ENCODE data around the gene RETREG3. TPM values are rescaled to one million over a fixed set of nuclear protein-coding genes. Genes with fewer than 3 reads are reported as not detected.
"Not testable (repeated sequence)": the region's sequence is repeated elsewhere in the genome, so short reads cannot be mapped to it uniquely, and the experiment has no call there.

Gene RETREG3
- total RNA-seq, 2 donors from 2014 or later: 39.4 to 44.8 TPM

- DNase-seq (ENCODE audit: low spot score in 2 of 2): peak in 1 of 2 donors; percentile 78
- Mint-ChIP-seq H3K36me3 (peaks cover 0 to under 1% of the 10 kb centered on the region in 2 donors), H3K9me3 (no peaks in the 10 kb centered on the region), H3K27ac (no peak overlapping the region)
- ATAC-seq: peak; percentile 83 to 85
Observed at GRCh38 chr17:42548070-42548837, 60.9 kb downstream of the RETREG3 start.

DNA sequence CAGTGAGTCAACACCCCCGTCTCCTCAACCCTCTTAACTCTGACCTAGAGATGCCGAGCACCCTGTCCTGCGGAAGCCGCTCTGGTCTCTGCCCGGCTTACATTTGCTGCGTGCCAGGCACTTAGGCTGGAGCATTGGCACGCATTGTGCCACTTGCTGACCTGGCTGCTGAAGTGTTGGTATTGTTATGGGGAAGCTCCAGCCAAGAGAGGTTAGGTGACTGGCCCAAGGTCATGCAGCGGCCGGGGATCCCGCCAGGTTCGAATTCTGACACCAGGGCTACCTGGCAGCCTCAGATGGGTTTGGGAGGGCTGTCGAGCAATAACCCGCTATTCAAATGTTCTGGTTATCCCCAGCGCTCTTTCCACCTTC, 61.5 kb downstream of the RETREG3 start:
- ATAC-seq (no peak), DNase-seq (ENCODE audit: low spot score in 2 of 2) (no peak)
- Mint-ChIP-seq H3K27ac (no peak overlapping the region), H3K36me3 (peaks cover 0 to 6% of the 10 kb centered on the region in 2 donors), H3K9me3 (no peaks in the 10 kb centered on the region)

- ATAC-seq: no peak
- peaks cover 0 to 6% of the 10 kb centered on the region in 2 donors for H3K36me3 Mint-ChIP-seq
- no peaks in the 10 kb centered on the region for H3K9me3 Mint-ChIP-seq
- H3K27ac Mint-ChIP-seq: no peak overlapping the region
- DNase-seq (ENCODE audit: low spot score in 2 of 2): no peak
Observed at GRCh38 chr17:42547001-42547461, 62.1 kb downstream of the RETREG3 start.

GRCh38 chr17:42545755-42546505, 63.2 kb downstream of the RETREG3 start:
- not testable (repeated sequence) for ATAC-seq; H3K36me3 Mint-ChIP-seq; H3K9me3 Mint-ChIP-seq; DNase-seq (ENCODE audit: low spot score in 2 of 2); H3K27ac Mint-ChIP-seq

GRCh38 chr17:42544874-42545283, 64.3 kb downstream of the RETREG3 start:
- Mint-ChIP-seq H3K27ac (no peak overlapping the region), H3K9me3 (no peaks in the 10 kb centered on the region), H3K36me3 (peaks cover 8 to 19% of the 10 kb centered on the region in 2 donors)
- ATAC-seq: no peak
- no peak for DNase-seq (ENCODE audit: low spot score in 2 of 2)

- H3K9me3 Mint-ChIP-seq: no peaks in the 10 kb centered on the region
- peak overlapping the region in 1 of 2 donors; percentile 86 for H3K27ac Mint-ChIP-seq
Observed at GRCh38 chr17:42543190-42544079, 65.7 kb downstream of the RETREG3 start.

DNA sequence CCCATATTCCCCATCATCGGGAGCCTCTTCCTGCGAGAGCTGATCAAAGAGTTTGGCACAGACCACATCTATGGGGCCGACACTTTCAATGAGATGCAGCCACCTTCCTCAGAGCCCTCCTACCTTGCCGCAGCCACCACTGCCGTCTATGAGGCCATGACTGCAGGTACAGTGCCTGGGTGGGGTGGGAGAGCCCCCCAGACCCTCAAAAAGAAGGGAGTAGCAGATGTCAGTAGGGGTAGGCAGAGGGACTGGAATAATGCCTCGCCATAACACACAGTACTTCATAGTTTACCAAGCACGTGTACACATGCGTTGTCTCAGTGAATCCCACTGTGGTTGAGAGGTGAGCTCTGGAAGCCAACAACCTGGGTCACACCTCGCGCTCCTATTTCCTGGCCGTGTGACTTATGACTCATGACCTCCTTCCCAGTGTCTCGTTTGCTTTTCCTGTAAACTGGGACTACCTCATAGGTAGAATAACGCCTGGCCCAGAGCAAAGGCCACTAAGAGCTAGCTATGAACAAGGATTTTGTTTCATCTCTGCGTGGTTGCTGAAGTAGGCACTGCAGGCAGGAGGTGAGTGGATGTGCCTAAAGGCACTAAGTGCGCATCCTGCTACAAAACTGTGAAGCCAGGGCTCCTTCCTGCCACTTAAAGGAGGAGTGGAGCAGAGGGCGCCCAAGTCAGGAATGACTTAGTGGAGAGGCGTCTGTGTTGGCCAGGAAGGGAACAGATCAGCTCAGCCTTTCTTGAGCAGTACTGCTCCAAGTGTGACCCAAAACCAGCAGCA, 67.9 kb downstream of the RETREG3 start:
- peaks cover 8 to 22% of the 10 kb centered on the region in 2 donors for H3K36me3 Mint-ChIP-seq
- H3K9me3 Mint-ChIP-seq: no peaks in the 10 kb centered on the region
- DNase-seq (ENCODE audit: low spot score in 2 of 2) (peak in 1 of 2 donors; percentile 35), ATAC-seq (peak; percentile 47 to 72)
- H3K27ac Mint-ChIP-seq: peak overlapping the region; percentile 63 to 73

More at GRCh38 chr17:42543190-42544079, 65.7 kb downstream of the RETREG3 start:
- ATAC-seq (no peak), DNase-seq (ENCODE audit: low spot score in 2 of 2) (no peak)
- H3K36me3 Mint-ChIP-seq: peaks cover 8 to 22% of the 10 kb centered on the region in 2 donors

GRCh38 chr17:42540558-42540957, 68.6 kb downstream of the RETREG3 start:
- not testable (repeated sequence) for ATAC-seq; H3K9me3 Mint-ChIP-seq; DNase-seq (ENCODE audit: low spot score in 2 of 2)
- peaks cover 12 to 22% of the 10 kb centered on the region in 2 donors for H3K36me3 Mint-ChIP-seq
- peak overlapping the region; percentile 57 to 73 for H3K27ac Mint-ChIP-seq

DNA sequence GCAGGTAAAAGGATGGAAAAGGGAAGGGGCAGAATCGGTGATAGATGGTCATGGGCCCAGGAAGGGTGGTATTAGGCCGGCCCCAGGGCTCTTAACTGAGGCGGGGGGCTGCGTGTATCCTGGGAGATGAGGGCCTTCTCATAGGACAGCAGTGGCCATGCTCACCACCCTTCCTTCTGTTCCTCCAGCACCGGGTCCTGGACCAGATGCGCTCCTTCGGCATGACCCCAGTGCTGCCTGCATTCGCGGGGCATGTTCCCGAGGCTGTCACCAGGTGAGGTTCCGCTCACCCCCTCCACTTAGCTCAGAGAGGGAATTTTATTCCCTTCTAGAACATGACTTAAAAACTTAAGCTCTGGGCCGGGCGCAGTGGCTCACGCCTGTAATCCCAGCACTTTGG, 70.7 kb downstream of the RETREG3 start:
- DNase-seq (ENCODE audit: low spot score in 2 of 2) (no peak), ATAC-seq (no peak)
- peaks cover 13 to 22% of the 10 kb centered on the region in 2 donors for H3K36me3 Mint-ChIP-seq
- no peaks in the 10 kb centered on the region for H3K9me3 Mint-ChIP-seq
- no peak overlapping the region for H3K27ac Mint-ChIP-seq

DNA sequence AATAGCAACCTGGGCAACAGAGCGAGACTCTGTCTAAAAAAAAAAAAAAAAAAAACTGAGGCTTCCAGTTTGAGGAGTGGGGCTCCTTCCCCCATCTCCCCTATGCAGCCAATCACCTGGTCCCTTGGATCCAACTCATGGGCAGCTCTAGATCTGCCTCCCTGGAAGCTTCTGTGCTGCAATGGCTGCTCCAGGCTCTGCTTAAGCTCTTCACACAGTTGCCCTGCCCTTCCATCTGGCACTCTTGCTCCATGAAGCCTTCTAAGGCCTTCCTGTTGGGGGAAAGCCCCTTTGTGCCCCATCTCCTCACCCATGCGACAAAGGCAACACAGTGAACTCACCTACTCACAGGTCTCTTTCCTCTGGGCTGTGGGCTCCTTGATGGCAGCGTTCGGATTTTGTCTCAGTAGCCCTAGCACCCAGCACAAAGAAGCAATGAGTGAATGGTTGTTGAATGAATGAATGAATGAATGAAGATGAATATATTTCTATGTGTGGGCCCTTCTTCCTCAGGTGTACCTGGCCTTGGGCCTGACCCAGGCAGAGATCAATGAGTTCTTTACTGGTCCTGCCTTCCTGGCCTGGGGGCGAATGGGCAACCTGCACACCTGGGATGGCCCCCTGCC, 71.2 kb downstream of the RETREG3 start:
- H3K36me3 Mint-ChIP-seq: peaks cover 13 to 18% of the 10 kb centered on the region in 2 donors
- ATAC-seq (no peak), DNase-seq (ENCODE audit: low spot score in 2 of 2) (no peak)
- H3K9me3 Mint-ChIP-seq: no peaks in the 10 kb centered on the region
- H3K27ac Mint-ChIP-seq: no peak overlapping the region

DNA sequence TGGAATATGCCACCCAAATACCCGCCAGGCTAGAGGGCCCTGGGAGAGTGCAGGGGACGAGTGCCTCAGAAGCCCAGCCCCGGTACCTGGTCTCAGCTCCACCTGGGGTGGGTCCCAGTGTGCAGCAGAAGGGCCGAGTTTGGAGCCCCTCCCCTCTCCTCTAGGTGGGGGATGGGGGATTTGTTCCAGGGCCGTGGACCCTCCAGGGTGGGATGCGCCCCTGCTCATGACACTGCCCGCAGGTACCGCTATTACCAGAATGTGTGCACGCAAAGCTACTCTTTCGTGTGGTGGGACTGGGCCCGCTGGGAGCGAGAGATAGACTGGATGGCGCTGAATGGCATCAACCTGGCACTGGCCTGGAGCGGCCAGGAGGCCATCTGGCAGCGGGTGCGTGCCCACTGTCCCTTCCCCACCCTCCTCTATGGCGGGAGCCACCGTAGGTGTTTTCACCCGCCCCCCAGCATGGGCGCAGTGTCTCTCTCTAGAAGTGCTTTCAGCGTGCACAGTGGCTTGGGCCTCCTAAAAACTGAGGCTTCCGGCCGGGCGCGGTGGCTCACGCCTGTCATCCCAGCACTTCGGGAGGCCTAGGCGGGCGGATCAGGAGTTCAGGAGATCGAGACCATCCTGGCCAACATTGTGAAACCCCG, 71.9 kb downstream of the RETREG3 start:
- Mint-ChIP-seq H3K36me3 (peaks cover 13 to 16% of the 10 kb centered on the region in 2 donors), H3K9me3 (no peaks in the 10 kb centered on the region), H3K27ac (peak overlapping the region in 1 of 2 donors; percentile 97)
- DNase-seq (ENCODE audit: low spot score in 2 of 2) (no peak), ATAC-seq (no peak)

DNA sequence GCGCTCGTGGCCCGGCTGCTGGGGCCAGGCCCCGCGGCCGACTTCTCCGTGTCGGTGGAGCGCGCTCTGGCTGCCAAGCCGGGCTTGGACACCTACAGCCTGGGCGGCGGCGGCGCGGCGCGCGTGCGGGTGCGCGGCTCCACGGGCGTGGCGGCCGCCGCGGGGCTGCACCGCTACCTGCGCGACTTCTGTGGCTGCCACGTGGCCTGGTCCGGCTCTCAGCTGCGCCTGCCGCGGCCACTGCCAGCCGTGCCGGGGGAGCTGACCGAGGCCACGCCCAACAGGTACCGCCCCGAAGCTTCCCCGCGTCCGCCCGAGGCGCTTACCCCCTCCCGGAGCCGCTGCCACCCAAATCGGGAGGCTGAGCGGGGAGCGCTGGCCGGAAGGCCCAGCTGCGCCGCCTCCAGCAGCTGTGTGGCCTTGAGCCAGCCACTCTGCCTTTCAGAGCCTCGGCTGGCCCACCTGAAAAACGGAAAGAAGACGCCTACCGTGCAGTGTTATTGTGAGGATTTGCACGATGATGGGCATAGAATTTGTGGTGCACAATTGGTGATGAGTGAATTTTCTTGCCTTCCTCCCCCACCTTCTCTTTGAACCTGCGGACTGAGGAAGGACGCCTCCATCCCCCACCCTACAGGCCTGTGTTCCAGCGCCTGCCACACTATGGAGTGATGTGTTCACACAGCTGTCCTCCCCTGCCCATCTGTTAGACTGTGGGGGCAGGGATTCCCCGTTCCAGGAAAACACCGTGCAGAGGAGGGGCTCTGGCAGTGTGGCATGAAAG, 72.6 kb downstream of the RETREG3 start:
- Mint-ChIP-seq H3K9me3 (no peaks in the 10 kb centered on the region), H3K36me3 (peaks cover 12 to 16% of the 10 kb centered on the region in 2 donors), H3K27ac (peak overlapping the region; percentile 92 to 97)
- DNase-seq (ENCODE audit: low spot score in 2 of 2): peak; percentile 77 to 89
- ATAC-seq: peak; percentile 75 to 85

DNA sequence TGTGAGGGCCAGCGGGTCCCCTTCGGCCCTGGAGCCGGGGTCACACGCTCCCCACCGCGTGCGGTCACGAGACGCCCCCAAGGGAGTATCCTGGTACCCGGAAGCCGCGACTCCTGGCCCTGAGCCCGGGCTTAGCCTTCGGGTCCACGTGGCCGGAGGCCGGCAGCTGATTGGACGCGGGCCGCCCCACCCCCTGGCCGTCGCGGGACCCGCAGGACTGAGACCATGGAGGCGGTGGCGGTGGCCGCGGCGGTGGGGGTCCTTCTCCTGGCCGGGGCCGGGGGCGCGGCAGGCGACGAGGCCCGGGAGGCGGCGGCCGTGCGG, 73.2 kb downstream of the RETREG3 start, which contains the start of gene NAGLU:
Gene NAGLU (plus strand): TSS at position 194 of the 324 bp plus-strand sequence. CDS start 32 bp downstream, at position 226.
- Mint-ChIP-seq H3K36me3 (peaks cover 7 to 14% of the 10 kb centered on the region in 2 donors), H3K9me3 (no peaks in the 10 kb centered on the region), H3K27ac (peak within 1 kb of the TSS; percentile 92 to 97)
- DNase-seq (ENCODE audit: low spot score in 2 of 2): peak; percentile 90 to 93
- ATAC-seq: peak; percentile 90 to 92

Measured in activated naive CD4-positive, alpha-beta T cell treated with anti-CD3 and anti-CD28 coated beads, Interleukin-2, amount 50 U/mL, for 72 hours (primary cell).